GM21447 (cell line): Measurements from ENCODE around the gene COL15A1.
"Not testable (repeated sequence)": the region's sequence is repeated elsewhere in the genome, so short reads cannot be mapped to it uniquely, and the experiment has no call there.

Experiments
- ATAC-seq: cut with Tn5 transposase; IDR thresholded peaks from one replicate; pipeline ENCODE4 v1.9.1; 2021; ENCODE audit not compliant: unreplicated experiment

The COL15A1 gene

GRCh38 chr9:99010393-99010792 is 66.7 kb downstream of the COL15A1 start:
- not testable (repeated sequence) for ATAC-seq

DNA sequence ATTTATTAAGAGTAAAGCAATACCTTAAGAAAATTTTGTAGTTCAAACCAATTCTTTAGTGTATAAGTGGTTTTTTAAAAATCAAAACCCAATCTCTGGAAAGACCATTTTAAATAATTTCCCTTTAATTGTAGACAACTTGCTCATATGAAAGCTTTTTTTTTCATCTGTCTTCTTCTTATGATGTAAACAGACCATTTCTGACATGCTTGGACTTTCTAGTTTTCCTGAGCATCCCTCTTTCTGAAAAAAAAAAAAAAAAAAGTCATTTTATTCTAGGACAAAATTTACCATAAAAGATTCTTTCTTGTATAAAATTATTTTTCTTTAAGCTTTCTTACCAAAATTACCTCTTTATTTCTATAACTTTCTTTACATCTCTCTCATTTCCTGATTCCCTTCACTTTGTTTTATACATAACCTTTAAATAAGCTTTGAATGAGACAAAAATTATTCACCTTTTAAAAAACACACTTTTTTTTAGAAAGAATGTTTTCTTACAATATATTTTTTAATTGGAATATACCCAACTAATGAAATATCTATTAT is 67.5 kb downstream of the COL15A1 start:
- no peak for ATAC-seq

- ATAC-seq: no peak
Measured at GRCh38 chr9:99012957-99013512, 69.3 kb downstream of the COL15A1 start.

GRCh38 chr9:99013550-99013949 is 69.8 kb downstream of the COL15A1 start:
- ATAC-seq: no peak

DNA sequence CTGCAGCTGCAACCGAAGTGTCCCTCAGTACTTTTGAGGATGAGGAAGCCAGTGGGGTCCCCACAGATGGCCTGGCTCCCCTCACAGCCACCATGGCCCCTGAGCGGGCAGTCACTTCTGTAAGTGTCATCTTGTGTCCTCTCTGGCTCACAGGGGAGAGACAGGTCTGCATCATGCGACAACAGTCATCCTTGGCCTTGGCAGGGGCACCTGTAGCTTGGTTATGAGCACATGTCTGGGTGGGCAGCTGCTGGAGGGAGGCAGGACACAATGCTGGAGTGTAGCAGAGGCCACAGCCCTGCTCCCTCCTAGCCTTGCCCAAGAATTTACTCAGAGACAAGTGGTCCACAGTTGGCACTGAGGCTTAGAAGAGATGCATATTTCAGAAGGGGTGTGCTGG is 71.7 kb downstream of the COL15A1 start:
- no peak for ATAC-seq

DNA sequence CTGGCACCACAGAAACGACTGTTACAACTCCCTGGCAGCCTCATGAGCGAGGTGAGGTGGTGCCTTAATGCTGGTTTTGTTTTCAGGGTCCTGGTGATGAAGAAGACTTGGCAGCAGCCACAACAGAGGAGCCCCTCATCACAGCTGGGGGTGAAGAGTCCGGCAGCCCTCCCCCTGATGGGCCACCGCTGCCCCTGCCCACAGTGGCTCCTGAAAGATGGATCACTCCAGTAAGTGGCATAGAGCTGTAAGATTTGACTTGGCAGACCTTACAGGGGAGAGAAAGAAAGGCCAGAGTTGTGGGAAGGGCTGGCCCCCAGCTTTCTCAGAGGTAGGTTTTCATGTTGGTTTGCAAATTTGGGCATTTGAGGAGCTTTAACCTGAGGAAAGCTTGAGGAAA is 72.2 kb downstream of the COL15A1 start:
- no peak for ATAC-seq

GRCh38 chr9:99016681-99017387 is 73.1 kb downstream of the COL15A1 start:
- ATAC-seq: no peak

GRCh38 chr9:99018653-99019052 is 74.9 kb downstream of the COL15A1 start:
- ATAC-seq: no peak

GRCh38 chr9:99019510-99020331 is 76.0 kb downstream of the COL15A1 start:
- ATAC-seq: no peak

GRCh38 chr9:99020786-99021436 is 77.2 kb downstream of the COL15A1 start:
- no peak for ATAC-seq

DNA sequence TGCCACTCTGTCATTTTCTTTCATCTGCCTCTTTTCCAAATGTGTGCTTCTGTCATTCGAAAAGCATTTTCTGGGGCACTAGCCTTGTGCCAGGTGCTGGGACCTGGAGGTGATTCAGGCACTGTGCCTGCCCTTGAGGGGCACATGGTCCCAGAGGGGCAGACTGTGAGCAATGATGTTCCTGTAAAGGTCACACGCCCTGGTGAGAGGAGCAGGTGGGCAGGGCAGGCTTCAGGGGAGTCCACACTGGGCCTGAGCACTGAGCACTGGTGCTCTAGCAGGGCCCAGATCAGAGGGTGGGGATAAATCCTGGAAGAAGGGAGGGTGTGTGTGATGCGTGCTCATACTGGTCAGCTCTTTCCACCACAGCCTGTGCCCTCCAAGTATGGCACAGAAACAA is 77.8 kb downstream of the COL15A1 start:
- ATAC-seq: no peak

- no peak for ATAC-seq
Measured at GRCh38 chr9:99023231-99023630, 79.5 kb downstream of the COL15A1 start.

- no peak for ATAC-seq
Measured at GRCh38 chr9:99023831-99024230, 80.1 kb downstream of the COL15A1 start.

- ATAC-seq: no peak
Measured at GRCh38 chr9:99024959-99025358, 81.3 kb downstream of the COL15A1 start.

DNA sequence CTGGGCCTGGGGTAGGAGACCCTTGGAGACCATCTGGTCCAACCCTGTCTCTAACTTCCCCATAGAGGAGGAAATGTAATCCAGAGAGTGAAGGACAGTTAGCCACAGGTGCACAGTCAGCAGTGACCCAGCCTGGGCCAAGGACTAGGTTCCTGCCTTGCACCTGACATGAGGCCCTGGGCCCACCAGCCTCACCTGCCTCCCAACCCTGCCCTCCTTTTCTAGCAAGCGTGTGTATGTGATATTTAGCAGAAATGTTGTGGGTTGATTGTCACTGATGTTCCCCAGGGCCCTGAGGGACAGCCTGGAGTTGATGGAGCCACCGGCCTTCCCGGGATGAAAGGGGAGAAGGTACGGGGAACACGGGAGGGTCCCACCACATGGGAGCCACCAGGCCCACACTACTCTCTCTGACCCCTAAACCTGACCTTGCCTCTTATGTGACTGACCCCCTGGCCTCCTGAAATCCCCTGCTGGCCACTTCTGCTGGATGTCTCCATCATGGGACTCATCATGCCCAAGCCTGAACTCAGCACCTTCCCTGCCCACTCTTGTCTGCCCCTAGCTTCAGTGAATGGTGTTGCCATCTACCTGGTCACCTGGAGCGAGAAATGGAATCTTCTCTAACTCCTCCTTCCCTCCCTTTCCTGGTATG is 82.0 kb downstream of the COL15A1 start:
- ATAC-seq: no peak

DNA sequence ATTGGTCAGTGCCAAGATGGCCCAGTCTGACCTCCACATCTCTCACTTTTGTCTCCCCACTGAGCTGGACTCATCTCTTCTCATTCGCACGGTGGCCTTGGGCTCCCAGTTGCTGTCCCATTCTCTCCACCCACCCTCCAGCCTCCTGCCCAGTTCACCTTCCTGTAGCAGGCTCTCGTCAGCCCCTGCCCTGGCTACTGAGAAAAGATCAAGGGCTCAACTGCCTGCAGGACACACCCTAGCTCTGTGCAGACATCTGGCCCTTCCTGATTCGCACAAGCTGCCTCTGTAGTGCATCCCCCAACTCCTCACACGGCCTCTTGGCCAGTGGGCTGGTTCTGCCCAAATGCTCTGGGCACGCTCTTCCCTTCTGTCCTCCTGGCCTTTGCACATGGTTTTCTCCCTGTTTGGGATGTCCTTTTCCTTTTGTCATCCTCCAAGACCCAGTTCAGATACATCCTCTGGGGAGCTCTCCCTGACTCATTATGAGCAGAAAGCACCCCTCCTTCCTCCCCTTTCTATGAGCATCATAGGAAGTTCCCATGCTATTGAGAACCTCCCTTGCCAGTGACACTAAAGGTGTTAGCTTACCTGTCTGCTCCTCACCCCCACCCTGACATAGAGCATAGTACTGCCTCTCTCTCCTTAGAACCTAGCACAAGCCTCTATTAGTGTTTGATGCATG is 82.7 kb downstream of the COL15A1 start:
- no peak for ATAC-seq

DNA sequence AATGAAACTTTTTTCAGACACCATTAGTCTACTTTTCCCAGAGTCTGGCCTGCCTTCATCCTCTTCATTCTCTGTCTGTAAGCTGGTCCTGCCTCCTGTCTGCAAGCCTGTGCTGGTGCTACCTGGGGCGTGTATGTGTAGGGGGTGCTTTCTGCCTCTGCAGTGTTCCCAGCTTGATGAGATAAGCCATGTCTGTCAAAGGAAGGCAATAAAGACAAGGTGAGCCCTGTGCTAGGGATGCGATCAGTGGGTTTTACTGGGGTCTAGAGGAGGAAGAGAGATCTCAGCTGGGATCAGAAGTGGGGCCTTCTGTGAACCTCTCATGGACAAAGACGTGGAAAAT is 83.2 kb downstream of the COL15A1 start:
- no peak for ATAC-seq

DNA sequence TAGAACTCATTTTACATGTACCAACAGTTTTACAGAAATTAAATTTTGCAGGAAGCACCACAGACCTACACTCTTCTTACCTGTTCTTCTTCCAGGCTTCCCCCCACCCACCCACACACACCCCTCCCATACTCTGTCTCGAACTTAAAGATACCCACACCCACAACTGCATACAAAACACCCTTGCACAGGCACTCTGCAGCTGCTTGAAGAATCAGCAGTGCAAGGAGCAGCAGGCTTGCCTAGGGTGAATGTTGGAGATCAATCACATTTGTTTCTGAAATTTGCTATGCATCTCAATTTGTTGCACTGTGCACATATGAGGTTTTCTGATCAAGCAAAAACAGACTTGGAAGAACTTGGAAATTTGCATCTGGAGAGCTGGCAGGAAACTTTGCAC is 83.7 kb downstream of the COL15A1 start:
- ATAC-seq: no peak

GRCh38 chr9:99029083-99029645 is 85.5 kb downstream of the COL15A1 start:
- no peak for ATAC-seq

DNA sequence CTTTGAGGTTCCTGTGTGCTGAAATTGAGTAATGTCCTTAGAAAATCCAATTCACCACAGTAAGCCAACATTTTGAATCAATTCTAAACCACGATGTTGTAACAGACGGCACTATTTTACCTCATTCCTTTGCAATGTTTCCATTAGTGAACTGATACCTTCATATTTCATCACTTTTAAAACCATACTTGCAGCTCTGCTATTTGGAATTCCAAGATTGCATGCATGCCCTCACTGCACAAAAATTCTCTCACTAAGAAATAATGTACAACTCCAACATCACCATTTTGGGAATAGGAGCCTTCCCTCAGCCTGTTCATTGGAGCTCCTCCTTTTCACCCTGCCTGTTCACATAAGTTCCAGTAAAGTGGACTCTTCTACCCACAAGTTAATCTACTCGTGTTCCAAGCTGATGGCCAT is 86.4 kb downstream of the COL15A1 start:
- no peak for ATAC-seq
